Stimulated activated CD4-positive, alpha-beta T cell treated with anti-CD3 and anti-CD28 coated beads, Interleukin-15, amount 100 ng/mL, for 48 hours (primary cell): ENCODE results near the gene ZNF783.
"Not testable (repeated sequence)": the region's sequence is repeated elsewhere in the genome, so short reads cannot be mapped to it uniquely, and the experiment has no call there.

ENCODE experiments used
- DNase-seq, 2 donors: peaks; one replicate each; pipeline ENCODE4 v3.0.0-alpha.2; 2020; ENCODE audit warnings: low read depth in 2 of 2

ZNF783 gene

GRCh38 chr7:149300620-149301285 is 38.8 kb downstream of the ZNF783 start:
- DNase-seq, result no peak

GRCh38 chr7:149302222-149302621 is 40.2 kb downstream of the ZNF783 start:
- DNase-seq, result no peak

- DNase-seq, result no peak
Measured at GRCh38 chr7:149302865-149303264, 40.9 kb downstream of the ZNF783 start.

DNA sequence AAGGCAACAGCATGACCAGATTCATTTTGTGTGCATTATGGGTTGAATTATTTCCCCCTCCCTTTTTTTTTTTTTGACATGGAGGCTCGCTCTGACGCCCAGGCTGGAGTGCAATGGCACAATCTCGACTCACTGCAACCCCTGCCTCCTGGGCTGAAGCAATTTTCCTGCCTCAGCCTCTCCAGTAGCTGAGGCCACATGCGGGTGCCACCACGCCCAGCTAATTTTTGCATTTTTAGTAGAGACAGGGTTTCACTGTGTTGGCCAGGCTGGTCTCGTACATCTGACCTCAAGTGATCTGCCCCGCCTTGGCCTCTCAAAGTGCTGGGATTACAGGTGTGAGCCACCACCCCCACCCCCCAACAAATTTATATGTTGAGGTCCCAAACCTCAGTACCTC is 42.0 kb downstream of the ZNF783 start:
- DNase-seq, result no peak

DNA sequence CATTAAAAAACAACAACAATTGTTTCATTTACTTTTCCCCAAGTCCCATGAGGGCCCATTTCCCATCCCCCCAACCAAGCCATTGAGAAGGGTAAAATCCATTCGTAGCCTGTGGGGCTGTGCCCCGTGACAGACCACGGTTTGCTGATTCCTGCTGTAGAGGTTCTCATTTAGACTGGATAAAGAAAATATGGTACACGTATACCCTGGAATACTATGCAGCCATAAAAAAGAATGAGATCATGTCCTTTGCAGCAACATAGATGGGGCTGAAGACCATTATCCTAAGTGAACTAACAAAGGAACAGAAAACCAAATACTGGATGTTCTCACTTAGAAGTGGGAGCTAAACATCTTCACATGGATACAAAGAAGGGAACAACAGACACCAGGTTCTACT is 44.9 kb downstream of the ZNF783 start:
- DNase-seq, result no peak

DNA sequence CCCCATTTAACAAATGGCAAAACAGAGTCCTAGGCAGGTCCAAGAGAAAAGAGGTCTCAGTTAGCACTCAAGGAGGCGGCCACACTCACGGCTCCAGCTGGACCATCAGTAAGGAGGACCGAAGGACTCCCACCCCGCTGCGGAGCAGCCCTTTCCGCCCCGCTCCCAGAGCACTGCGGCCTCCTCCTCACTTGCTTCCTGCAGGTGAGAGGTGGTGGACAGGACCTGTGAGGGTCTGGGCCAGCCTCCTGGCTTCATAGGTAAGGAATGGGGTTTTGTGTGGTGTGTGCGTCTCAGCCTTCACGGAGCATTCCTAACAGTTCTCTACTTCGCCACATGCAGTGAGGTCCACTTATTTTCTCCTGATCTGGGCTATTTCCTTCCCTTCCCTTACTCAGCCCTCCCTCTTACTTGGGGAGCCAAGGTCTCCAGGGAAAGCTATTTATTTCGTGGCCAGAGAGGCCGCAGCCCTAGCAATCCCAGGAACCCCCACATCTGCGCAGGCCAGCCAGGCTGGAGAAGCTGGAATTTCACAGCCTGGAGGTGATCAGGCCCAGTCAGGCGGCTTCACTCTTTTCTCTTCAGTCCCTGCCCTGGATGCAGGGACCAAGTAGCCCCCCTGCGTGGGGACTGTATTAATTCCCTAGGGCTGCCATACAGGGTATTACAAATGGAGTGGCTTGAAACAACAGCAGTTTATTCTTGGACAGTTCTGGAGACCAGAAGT is 45.9 kb downstream of the ZNF783 start:
- no peak for DNase-seq

DNA sequence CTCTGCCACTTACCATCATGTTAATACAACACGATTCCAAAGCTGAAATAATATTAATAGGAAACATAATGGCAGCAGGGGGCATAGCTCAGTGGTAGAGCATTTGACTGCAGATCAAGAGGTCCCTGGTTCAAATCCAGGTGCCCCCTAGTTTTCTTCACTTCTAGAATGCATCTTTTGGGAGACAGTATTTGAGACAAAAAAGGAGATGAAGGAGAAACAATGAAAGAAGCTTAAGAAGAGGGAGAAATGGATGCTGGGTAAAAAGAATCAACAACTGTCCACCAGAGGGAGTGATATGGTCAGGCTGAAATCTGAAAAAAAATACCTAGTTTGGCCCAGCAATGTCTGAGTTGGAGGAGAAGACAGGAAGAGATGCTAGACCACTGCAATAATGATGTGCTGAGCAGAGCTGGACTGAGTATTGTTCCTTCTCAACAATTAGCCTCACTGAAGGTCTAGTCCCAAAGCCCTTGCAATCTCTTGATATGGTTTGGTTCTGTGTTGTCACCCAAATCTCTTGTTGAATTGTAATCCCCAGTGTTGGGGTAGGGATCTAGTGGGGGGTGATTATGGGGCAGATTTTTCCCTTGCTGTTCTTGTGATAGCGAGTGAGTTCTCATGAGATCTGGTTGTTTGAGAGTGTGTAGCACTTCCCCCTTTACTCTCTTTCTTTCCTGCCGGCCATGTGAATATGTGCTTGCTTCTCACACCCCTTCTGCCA is 48.3 kb downstream of the ZNF783 start:
- DNase-seq, result no peak

DNA sequence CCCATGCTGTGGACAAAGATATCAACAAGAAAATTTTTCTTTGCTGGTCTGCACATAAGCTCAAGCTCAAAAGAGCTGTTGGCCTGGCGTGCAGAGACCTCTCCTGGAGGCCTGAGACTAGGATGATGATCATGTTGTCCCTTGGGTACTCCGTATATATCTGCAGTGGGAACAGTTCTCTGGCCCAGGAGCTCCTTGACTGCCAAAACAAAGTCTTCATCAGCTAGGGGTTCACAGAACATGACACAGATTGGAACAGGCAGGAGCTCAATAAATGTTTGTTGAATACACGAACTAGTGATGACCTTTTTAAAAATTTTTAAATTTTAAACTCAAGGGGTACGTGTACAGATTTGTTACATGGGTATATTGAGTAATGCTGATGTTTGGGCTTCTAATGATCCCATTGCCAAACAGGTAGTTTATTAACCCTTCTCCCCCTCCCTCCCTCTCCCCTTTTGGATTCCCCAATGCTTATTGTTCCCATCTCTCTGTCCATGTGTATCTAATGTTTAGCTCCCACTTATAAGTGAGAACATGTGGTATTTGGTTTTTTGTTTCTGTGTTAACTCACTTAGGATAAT is 49.1 kb downstream of the ZNF783 start:
- no peak for DNase-seq

- DNase-seq, result no peak
Measured at GRCh38 chr7:149313981-149314380, 52.0 kb downstream of the ZNF783 start.

- DNase-seq, result no peak
Measured at GRCh38 chr7:149316606-149317005, 54.6 kb downstream of the ZNF783 start.

DNA sequence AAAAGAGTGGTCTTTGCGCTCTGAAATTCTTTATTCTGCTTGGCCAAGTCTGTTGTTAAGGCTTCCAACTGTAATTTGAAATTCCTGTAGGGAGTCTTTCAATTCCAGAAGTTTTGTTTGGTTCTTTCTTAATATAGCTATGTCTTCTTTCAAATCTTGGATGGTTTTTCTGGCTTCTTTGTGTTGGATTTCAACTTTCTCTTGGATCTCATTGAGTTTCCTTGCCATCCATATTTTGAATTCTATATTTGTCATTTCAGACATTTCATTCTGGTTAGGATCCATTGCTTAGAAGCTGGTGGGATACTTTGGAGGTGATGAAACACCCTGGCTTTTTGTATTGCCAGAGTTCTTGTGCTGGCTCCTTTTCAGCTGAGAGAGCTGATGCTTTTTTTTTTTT is 55.5 kb downstream of the ZNF783 start:
- DNase-seq, result no peak

DNA sequence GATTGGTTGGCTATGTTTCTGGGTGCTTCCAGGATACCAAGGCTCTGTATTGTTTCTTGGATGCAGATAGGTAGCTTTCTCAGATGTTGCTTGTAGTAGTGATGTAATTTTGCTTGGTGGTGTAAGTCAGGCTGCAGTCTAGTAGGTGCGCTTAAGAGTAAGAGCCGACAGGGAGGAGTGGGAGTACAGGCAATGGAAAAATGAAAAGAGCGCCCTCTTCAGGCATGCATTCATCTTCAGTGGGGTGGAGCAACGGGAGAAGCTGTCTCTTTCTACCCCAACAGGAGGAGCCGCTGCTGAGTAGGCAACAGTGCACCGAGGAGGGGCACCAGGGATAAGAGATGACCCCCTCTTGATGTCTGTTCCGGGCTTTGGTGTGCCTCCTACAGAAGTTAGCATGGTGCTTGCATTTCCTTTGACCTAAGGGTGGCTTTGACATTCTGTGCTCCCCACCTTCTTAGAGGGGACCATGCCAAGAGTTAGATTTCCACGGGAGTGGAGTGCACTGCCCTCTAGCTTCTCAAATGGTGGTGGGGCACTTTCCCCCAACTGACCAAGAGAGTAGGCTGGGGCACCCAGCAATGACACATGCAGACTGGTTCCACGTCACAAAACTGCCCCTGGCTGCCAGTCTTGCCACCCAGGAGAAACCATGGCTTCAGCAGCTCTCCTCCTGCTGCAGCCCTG is 56.1 kb downstream of the ZNF783 start:
- DNase-seq, result peak in 1 of 2 donors; percentile 17

GRCh38 chr7:149319376-149319775 is 57.4 kb downstream of the ZNF783 start:
- no peak for DNase-seq

DNA sequence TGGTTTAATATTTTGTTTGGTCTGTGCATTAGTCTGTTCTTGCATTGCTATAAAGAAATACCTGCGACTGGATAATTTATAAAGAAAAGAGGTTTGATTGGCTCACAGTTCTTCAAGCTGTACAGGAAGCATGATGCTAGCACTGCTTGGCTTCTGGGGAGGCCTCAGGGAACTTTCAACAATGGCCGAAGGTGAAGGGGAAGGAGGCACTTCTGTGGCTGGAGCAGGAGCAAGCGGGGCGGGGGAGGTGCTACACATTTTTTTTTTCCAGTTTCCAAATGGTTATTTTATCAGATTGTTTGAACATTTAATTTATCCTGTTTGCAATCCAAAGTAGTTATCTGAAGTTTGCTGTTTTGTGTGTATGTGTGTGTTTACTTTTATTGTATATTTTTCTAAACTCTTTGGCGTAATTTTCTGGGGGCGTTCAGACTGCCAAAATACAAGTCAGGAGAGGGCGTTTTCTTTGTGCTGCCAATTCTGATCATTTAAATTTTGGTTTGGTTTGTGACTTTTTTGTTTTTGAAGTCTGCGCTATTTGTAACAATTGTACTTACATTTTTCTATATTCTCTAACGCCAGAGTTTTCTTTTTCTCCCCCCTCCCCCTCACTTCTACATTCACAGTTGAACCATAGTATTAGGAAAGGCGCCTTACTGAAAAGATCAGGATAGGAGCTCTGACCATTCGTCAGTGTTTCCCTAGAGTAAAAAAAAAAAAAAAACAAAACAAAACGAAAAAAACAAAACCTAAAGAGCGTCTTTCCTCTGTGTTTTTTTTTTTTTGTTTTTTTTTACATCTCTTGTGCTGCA is 58.5 kb downstream of the ZNF783 start:
- DNase-seq, result no peak

- DNase-seq, result not testable (repeated sequence)
Measured at GRCh38 chr7:149321125-149321905, 59.3 kb downstream of the ZNF783 start.

DNA sequence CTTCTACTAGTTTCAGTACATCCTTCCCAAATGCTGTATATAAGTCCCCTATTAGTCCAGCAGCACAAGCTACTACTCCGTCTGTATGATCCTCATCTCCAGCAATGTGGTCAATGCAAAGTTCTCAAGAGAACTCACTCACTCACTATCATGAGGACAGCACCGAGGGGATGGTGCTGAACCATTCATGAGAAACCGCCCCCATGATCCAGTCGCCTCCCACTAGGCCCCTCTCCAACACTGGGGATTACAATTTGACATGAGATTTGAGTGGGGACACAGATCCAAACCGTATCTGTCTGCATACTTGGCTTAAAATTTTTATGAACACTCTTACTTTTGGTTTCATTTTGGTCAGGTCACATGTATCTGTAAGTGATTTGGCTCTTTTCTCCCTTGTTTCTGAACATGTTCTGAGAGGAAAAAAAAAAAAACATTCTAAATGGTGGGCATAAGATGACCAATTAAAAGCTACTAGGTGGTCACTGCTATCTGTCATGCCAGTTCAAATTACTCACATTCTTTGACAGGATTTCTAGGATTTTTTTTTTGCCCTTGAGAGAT is 60.1 kb downstream of the ZNF783 start:
- no peak for DNase-seq

GRCh38 chr7:149322737-149323136 is 60.7 kb downstream of the ZNF783 start:
- DNase-seq, result no peak

GRCh38 chr7:149325248-149325647 is 63.3 kb downstream of the ZNF783 start:
- DNase-seq, result no peak

GRCh38 chr7:149329265-149329664 is 67.3 kb downstream of the ZNF783 start:
- DNase-seq, result no peak

GRCh38 chr7:149329766-149330334 is 67.9 kb downstream of the ZNF783 start:
- DNase-seq, result no peak
